Activated naive CD4-positive, alpha-beta T cell treated with anti-CD3 and anti-CD28 coated beads, Interleukin-2, amount 50 U/mL, for 72 hours (primary cell): ENCODE results near the gene RAB8B. TPM values are rescaled to one million over a fixed set of nuclear protein-coding genes. Genes with fewer than 3 reads are reported as not detected.

ENCODE experiments used
- ATAC-seq, 2 donors: fragments of 150-1000 bp; cut with Tn5 transposase; 2 replicates each; pipeline ENCODE4 v1.10.0; 2021; ENCODE audit warnings: mild to moderate bottlenecking in 2 of 2, moderate library complexity in 2 of 2
- DNase-seq, 2 donors: peaks; one replicate each; pipeline ENCODE4 v3.0.0; 2021 to 2022; ENCODE audit warnings: low spot score in 2 of 2
- H3K27ac Mint-ChIP-seq, 2 donors: one replicate each; pipeline ENCODE4 v1.8.0; 2022; ENCODE audit warnings: mild to moderate bottlenecking in 2 of 2, mixed read lengths in 2 of 2
- H3K36me3 Mint-ChIP-seq, 2 donors: one replicate each; pipeline ENCODE4 v1.8.0; 2022; ENCODE audit warnings: mixed read lengths in 2 of 2
- H3K9me3 Mint-ChIP-seq, 2 donors: one replicate each; pipeline ENCODE4 v1.8.0; 2022; ENCODE audit warnings: mixed read lengths in 2 of 2
- total RNA-seq, 2 donors: library from RNA; stranded (reverse); gene quantifications; one replicate each; pipeline ENCODE4 v1.2.3, GENCODE V29; 2022

The RAB8B gene
- total RNA-seq, 2 donors from 2014 or later, result 106 to 157 TPM

GRCh38 chr15:63294359-63294758 is 105.0 kb downstream of the RAB8B start:
- DNase-seq (no peak), ATAC-seq (no peak)
- H3K27ac Mint-ChIP-seq, result no peak overlapping the region
- no peaks in the 10 kb centered on the region for H3K36me3 Mint-ChIP-seq
- H3K9me3 Mint-ChIP-seq, result no peaks in the 10 kb centered on the region

- no peak for ATAC-seq
- Mint-ChIP-seq H3K27ac (no peak overlapping the region), H3K36me3 (no peaks in the 10 kb centered on the region), H3K9me3 (no peaks in the 10 kb centered on the region)
- DNase-seq, result no peak
These were observed 105.9 kb downstream of the RAB8B start for GRCh38 chr15:63295341-63295740.

- Mint-ChIP-seq H3K27ac (no peak overlapping the region), H3K9me3 (no peaks in the 10 kb centered on the region), H3K36me3 (no peaks in the 10 kb centered on the region)
- DNase-seq (no peak), ATAC-seq (no peak)
These were observed 106.8 kb downstream of the RAB8B start for GRCh38 chr15:63296195-63296594.

GRCh38 chr15:63299943-63300575 is 110.7 kb downstream of the RAB8B start:
- Mint-ChIP-seq H3K27ac (no peak overlapping the region), H3K9me3 (no peaks in the 10 kb centered on the region), H3K36me3 (no peaks in the 10 kb centered on the region)
- DNase-seq, result no peak
- ATAC-seq, result no peak

- ATAC-seq, result no peak
- Mint-ChIP-seq H3K36me3 (no peaks in the 10 kb centered on the region), H3K27ac (no peak overlapping the region), H3K9me3 (no peaks in the 10 kb centered on the region)
- DNase-seq, result no peak
These were observed 111.7 kb downstream of the RAB8B start for GRCh38 chr15:63301088-63301487.

GRCh38 chr15:63305260-63305659 is 115.9 kb downstream of the RAB8B start:
- ATAC-seq, result no peak
- DNase-seq, result no peak
- Mint-ChIP-seq H3K27ac (no peak overlapping the region), H3K36me3 (peaks cover 0 to 5% of the 10 kb centered on the region in 2 donors), H3K9me3 (no peaks in the 10 kb centered on the region)

GRCh38 chr15:63306492-63307073 is 117.2 kb downstream of the RAB8B start:
- no peak overlapping the region for H3K27ac Mint-ChIP-seq
- H3K36me3 Mint-ChIP-seq, result peaks cover 0 to 5% of the 10 kb centered on the region in 2 donors
- no peak for ATAC-seq

GRCh38 chr15:63308491-63308890 is 119.1 kb downstream of the RAB8B start:
- Mint-ChIP-seq H3K36me3 (peaks cover 0 to 5% of the 10 kb centered on the region in 2 donors), H3K9me3 (no peaks in the 10 kb centered on the region), H3K27ac (no peak overlapping the region)
- DNase-seq, result no peak
- ATAC-seq, result no peak

More at GRCh38 chr15:63306492-63307073, 117.2 kb downstream of the RAB8B start:
- DNase-seq, result no peak
- no peaks in the 10 kb centered on the region for H3K9me3 Mint-ChIP-seq

- DNase-seq (no peak), ATAC-seq (no peak)
- peaks cover 0 to 5% of the 10 kb centered on the region in 2 donors for H3K36me3 Mint-ChIP-seq
- H3K9me3 Mint-ChIP-seq, result no peaks in the 10 kb centered on the region
- H3K27ac Mint-ChIP-seq, result no peak overlapping the region
These were observed 119.5 kb downstream of the RAB8B start for GRCh38 chr15:63308947-63309346.

GRCh38 chr15:63310646-63311045 is 121.2 kb downstream of the RAB8B start:
- Mint-ChIP-seq H3K9me3 (no peaks in the 10 kb centered on the region), H3K27ac (no peak overlapping the region), H3K36me3 (peaks cover 0 to 5% of the 10 kb centered on the region in 2 donors)
- ATAC-seq, result no peak
- no peak for DNase-seq

GRCh38 chr15:63312286-63312685 is 122.9 kb downstream of the RAB8B start:
- ATAC-seq (no peak), DNase-seq (no peak)
- Mint-ChIP-seq H3K36me3 (no peaks in the 10 kb centered on the region), H3K9me3 (no peaks in the 10 kb centered on the region), H3K27ac (no peak overlapping the region)

GRCh38 chr15:63313825-63314224 is 124.4 kb downstream of the RAB8B start:
- H3K36me3 Mint-ChIP-seq, result no peaks in the 10 kb centered on the region
- ATAC-seq (no peak), DNase-seq (no peak)
- H3K9me3 Mint-ChIP-seq, result no peaks in the 10 kb centered on the region
- no peak overlapping the region for H3K27ac Mint-ChIP-seq

GRCh38 chr15:63314409-63314808 is 125.0 kb downstream of the RAB8B start:
- Mint-ChIP-seq H3K36me3 (no peaks in the 10 kb centered on the region), H3K27ac (no peak overlapping the region), H3K9me3 (no peaks in the 10 kb centered on the region)
- ATAC-seq (no peak), DNase-seq (no peak)

Other genes with a start within 250 kb of the RAB8B start
- gene TPM1, start 146.9 kb upstream of the RAB8B start, total RNA-seq, result 1 to 10 TPM; 6.5 to 8.6 TPM
- 10 to 100 TPM; 21.6 to 23.2 TPM for gene LACTB, start 67.7 kb upstream of the RAB8B start, total RNA-seq
- 100 to 1,000 TPM; 155 to 223 TPM for gene RPS27L, start 32.1 kb upstream of the RAB8B start, total RNA-seq
- gene APH1B, start 88.0 kb downstream of the RAB8B start, total RNA-seq, result 10 to 100 TPM in 1 of 2 donors, 1 to 10 TPM in 1; 2.6 to 14.7 TPM
- gene CA12, start 192.2 kb downstream of the RAB8B start, total RNA-seq, result under 1 TPM in 1 of 2 donors, not detected in 1; 0.95 TPM